Calu3 (cell line): ENCODE measurements around the gene NUDT19. TPM values are rescaled to one million over a fixed set of nuclear protein-coding genes. Genes with fewer than 3 reads are reported as not detected.
A peak's percentile ranks its signal among the peaks of the same experiment; 100 is the strongest.
"Not testable (repeated sequence)": the region's sequence is repeated elsewhere in the genome, so short reads cannot be mapped to it uniquely, and the experiment has no call there.

ENCODE experiments used
- BruUV-seq: library from RNA; stranded (reverse); fragments of 400-500 nt; replicated peaks from 2 replicates; lab custom pipeline; 2021; lab: Mats Ljungman, UMichigan
- CTCF ChIA-PET: fragments of 300-600 bp; sonication (Branson Sonifier 250); formaldehyde crosslinking; loops from one replicate; lab custom pipeline; 2022; ENCODE audit warnings: antibody characterized with exemption; lab: Charles Lee
- DNase-seq: peaks from one replicate; pipeline ENCODE4 v3.0.0; 2022
- H3K27ac Mint-ChIP-seq: one replicate; pipeline ENCODE4 v1.8.0; 2022; ENCODE audit warnings: mixed read lengths; ENCODE audit not compliant: unreplicated experiment
- H3K27me3 Mint-ChIP-seq: one replicate; pipeline ENCODE4 v1.8.0; 2022; ENCODE audit warnings: mixed read lengths; ENCODE audit not compliant: unreplicated experiment
- H3K36me3 Mint-ChIP-seq: one replicate; pipeline ENCODE4 v1.8.0; 2022; ENCODE audit warnings: mild to moderate bottlenecking, moderate library complexity, mixed read lengths; ENCODE audit not compliant: insufficient read depth, unreplicated experiment
- H3K4me1 Mint-ChIP-seq: one replicate; pipeline ENCODE4 v1.8.0; 2022; ENCODE audit warnings: mild to moderate bottlenecking, low read depth, mixed read lengths; ENCODE audit not compliant: unreplicated experiment
- H3K4me3 Mint-ChIP-seq: one replicate; pipeline ENCODE4 v1.8.0; 2022; ENCODE audit warnings: mild to moderate bottlenecking, low read depth, moderate library complexity, mixed read lengths; ENCODE audit not compliant: unreplicated experiment
- H3K9me3 Mint-ChIP-seq: one replicate; pipeline ENCODE4 v1.8.0; 2022; ENCODE audit warnings: low read depth, mixed read lengths; ENCODE audit not compliant: unreplicated experiment
- CTCF ChIP-seq: fragments of 200-600 bp; IDR thresholded peaks from one replicate; pipeline ENCODE4 v1.8.0; 2022; ENCODE audit warnings: antibody characterized with exemption; ENCODE audit not compliant: unreplicated experiment
- intact Hi-C: fragments of 100-400 bp; cut with micrococcal nuclease; formaldehyde crosslinking; loops from one replicate; pipeline ENCODE4 v1.10.0; 2022; ENCODE audit not compliant: unreplicated experiment
- total RNA-seq: library from RNA; stranded (reverse); gene quantifications from 2 replicates; pipeline ENCODE4 v1.2.3, GENCODE V29; 2022

Gene NUDT19
- total RNA-seq, 1 experiment from 2014 or later = 21.1 TPM

- H3K4me1 Mint-ChIP-seq = no peaks in the 10 kb centered on the region
- peaks cover 33% of the 10 kb centered on the region for H3K36me3 Mint-ChIP-seq
- TF ChIP-seq CTCF = no peak
- H3K4me3 Mint-ChIP-seq = no peak overlapping the region
- peaks cover 3% of the 10 kb centered on the region for H3K9me3 Mint-ChIP-seq
- intact Hi-C loops = no loop called here
- peak overlapping the region; percentile 37 for H3K27ac Mint-ChIP-seq
- DNase-seq = no peak
- H3K27me3 Mint-ChIP-seq = no peaks in the 10 kb centered on the region
- BruUV-seq = no TSS peak
- CTCF ChIA-PET = no interaction called here
These were observed 17.4 kb downstream of the NUDT19 start for GRCh38 chr19:32709032-32709431.

- H3K27ac Mint-ChIP-seq = no peak overlapping the region
- DNase-seq = no peak
- CTCF ChIA-PET = interaction anchor here (0.7 kb wide), 1 partner anchor 61 kb away, joined by 3 read pairs; no protein-coding TSS in a partner anchor
- H3K4me1 Mint-ChIP-seq = no peaks in the 10 kb centered on the region
- H3K9me3 Mint-ChIP-seq = no peaks in the 10 kb centered on the region
- intact Hi-C loops = no loop called here
- H3K27me3 Mint-ChIP-seq = no peaks in the 10 kb centered on the region
- H3K36me3 Mint-ChIP-seq = peaks cover 24% of the 10 kb centered on the region
- no peak overlapping the region for H3K4me3 Mint-ChIP-seq
- no TSS peak for BruUV-seq
- TF ChIP-seq CTCF = no peak
These were observed 20.1 kb downstream of the NUDT19 start for GRCh38 chr19:32711747-32712146.

GRCh38 chr19:32716203-32716602 lies 24.6 kb downstream of the NUDT19 start:
- H3K27me3 Mint-ChIP-seq, H3K27ac Mint-ChIP-seq, CTCF ChIA-PET, H3K4me3 Mint-ChIP-seq, intact Hi-C loops, H3K9me3 Mint-ChIP-seq, DNase-seq, BruUV-seq, H3K4me1 Mint-ChIP-seq: not testable (repeated sequence)
- H3K36me3 Mint-ChIP-seq = peaks cover 11% of the 10 kb centered on the region

GRCh38 chr19:32717496-32717895 lies 25.9 kb downstream of the NUDT19 start:
- no peak overlapping the region for H3K27ac Mint-ChIP-seq
- H3K27me3 Mint-ChIP-seq = no peaks in the 10 kb centered on the region
- TF ChIP-seq CTCF = no peak
- peaks cover 9% of the 10 kb centered on the region for H3K4me1 Mint-ChIP-seq
- no peak overlapping the region for H3K4me3 Mint-ChIP-seq
- peaks cover 4% of the 10 kb centered on the region for H3K36me3 Mint-ChIP-seq
- no peaks in the 10 kb centered on the region for H3K9me3 Mint-ChIP-seq
- no peak for DNase-seq
- CTCF ChIA-PET = interaction anchor here (0.6 kb wide), 2 partner anchors 295 to 363 kb away, joined by 3 to 5 read pairs; no protein-coding TSS in a partner anchor
- no TSS peak for BruUV-seq
- intact Hi-C loops = no loop called here

GRCh38 chr19:32718286-32718685 lies 26.7 kb downstream of the NUDT19 start:
- no peak for TF ChIP-seq CTCF
- CTCF ChIA-PET = interaction anchor here (0.5 kb wide), 1 partner anchor 10 kb away, joined by 3 read pairs; no protein-coding TSS in a partner anchor
- intact Hi-C loops = no loop called here
- no TSS peak for BruUV-seq
- no peak for DNase-seq
- Mint-ChIP-seq H3K27ac (no peak overlapping the region), H3K9me3 (no peaks in the 10 kb centered on the region), H3K36me3 (no peaks in the 10 kb centered on the region), H3K4me3 (no peak overlapping the region), H3K4me1 (peaks cover 9% of the 10 kb centered on the region), H3K27me3 (no peaks in the 10 kb centered on the region)
